ENCODE results near the gene SLC27A2. TPM values are rescaled to one million over a fixed set of nuclear protein-coding genes. Genes with fewer than 3 reads are reported as not detected.

The SLC27A2 gene
- total and polyA plus RNA-seq, 10 of the 15 experiments (the other 5 are each of a cell fraction or from before 2014, with no cell fraction given), result 0.22 to 1.2 (median 0.69) TPM; not detected in 1

- ChIA-PET RAD21 (ENCODE audit: unreplicated experiment) (interaction anchor here (1.5 kb wide), 1 partner anchor 19 kb away, joined by 4 read pairs; no protein-coding TSS in a partner anchor), POLR2A (interaction anchor here (0.5 kb wide), 1 partner anchor 10 kb away, joined by 4 read pairs; no protein-coding TSS in a partner anchor), CTCF (interaction anchor here (0.9 kb wide), 1 partner anchor 152 kb away, joined by 3 read pairs; no protein-coding TSS in a partner anchor), SMC1A (ENCODE audit: uncharacterized antibody, unreplicated experiment) (interaction anchor here (0.6 kb wide), 1 partner anchor 401 kb away, joined by 3 read pairs; no protein-coding TSS in a partner anchor)
- Histone ChIP-seq H3K27ac (ENCODE audit: control insufficient read depth, insufficient read depth) (no peak overlapping the region), H3K4me2 (ENCODE audit: control insufficient read depth, insufficient read depth) (no peak overlapping the region), H3K9ac (ENCODE audit: control insufficient read depth, insufficient read depth, low read length) (no peak overlapping the region), H3K4me3 (no peak overlapping the region), H2AFZ (ENCODE audit: control insufficient read depth, low read depth, low read length) (no peak overlapping the region), H3K9me3 (replicated peaks; ENCODE audit: control insufficient read depth, insufficient read depth, low read length) (no peaks in the 10 kb centered on the region; the same call in 2 of the 3 replicates), H3K4me1 (ENCODE audit: control insufficient read depth, insufficient read depth, low read length) (no peaks in the 10 kb centered on the region), H3K36me3 (ENCODE audit: control insufficient read depth in 2 of 2, insufficient read depth in 2 of 2, low read length in 1 of 2) (no peaks in the 10 kb centered on the region), H3K79me2 (ENCODE audit: control insufficient read depth, insufficient read depth, low read length) (no peaks in the 10 kb centered on the region), H3K27me3 (replicated peaks in 1 of 2; ENCODE audit: control insufficient read depth in 2 of 2, insufficient read depth in 2 of 2, low read length in 1 of 2) (no peaks in the 10 kb centered on the region; a peak in 1 of 4 replicates), H4K20me1 (ENCODE audit: control insufficient read depth, insufficient read depth) (no peaks in the 10 kb centered on the region)
- BruUV-seq (replicated peaks), result no TSS peak
- FAIRE-seq, result no peak
- ATAC-seq, result no peak
- no peak for DNase-seq (ENCODE audit: low read depth, low spot score)
- 15% methylated on average over 2 of the region's 2 CpGs for WGBS (ENCODE audit: insufficient coverage, insufficient replicate concordance, low lambda C conversion rate, missing lambda C conversion rate)
- intact Hi-C loops (cut with micrococcal nuclease; ENCODE audit: unreplicated experiment) (no loop called here), in situ Hi-C loops (cut with MboI) (no loop called here)
- TF ChIP-seq SIX5 (IDR thresholded peaks at IDR 0.05; ENCODE audit: low read depth, low read length, severe bottlenecking) (no peak), POLR2A (IDR thresholded peaks at IDR 0.05; ENCODE audit: low read depth, low read length) (no peak), EGR1 (IDR thresholded peaks at IDR 0.05; ENCODE audit: borderline replicate concordance in 1 of 2, low read depth in 2 of 2, low read length in 2 of 2) (no peak), ZBED1 (IDR thresholded peaks at IDR 0.05; ENCODE audit: borderline replicate concordance) (no peak), POU2F2 (IDR thresholded peaks at IDR 0.05; ENCODE audit: borderline replicate concordance, low read depth, low read length) (no peak), BCL3 (IDR thresholded peaks at IDR 0.05; ENCODE audit: borderline replicate concordance, insufficient read depth, low read depth, low read length, poor library complexity, severe bottlenecking) (no peak), LARP7 (IDR thresholded peaks at IDR 0.05) (no peak), EED (IDR thresholded peaks at IDR 0.05; ENCODE audit: low read depth) (no peak), NFYB (IDR thresholded peaks at IDR 0.05; ENCODE audit: insufficient read depth, low read depth, low read length) (no peak), CBFB (IDR thresholded peaks at IDR 0.05; ENCODE audit: low read depth) (no peak)
- TF ChIP-seq, protein P1, sequence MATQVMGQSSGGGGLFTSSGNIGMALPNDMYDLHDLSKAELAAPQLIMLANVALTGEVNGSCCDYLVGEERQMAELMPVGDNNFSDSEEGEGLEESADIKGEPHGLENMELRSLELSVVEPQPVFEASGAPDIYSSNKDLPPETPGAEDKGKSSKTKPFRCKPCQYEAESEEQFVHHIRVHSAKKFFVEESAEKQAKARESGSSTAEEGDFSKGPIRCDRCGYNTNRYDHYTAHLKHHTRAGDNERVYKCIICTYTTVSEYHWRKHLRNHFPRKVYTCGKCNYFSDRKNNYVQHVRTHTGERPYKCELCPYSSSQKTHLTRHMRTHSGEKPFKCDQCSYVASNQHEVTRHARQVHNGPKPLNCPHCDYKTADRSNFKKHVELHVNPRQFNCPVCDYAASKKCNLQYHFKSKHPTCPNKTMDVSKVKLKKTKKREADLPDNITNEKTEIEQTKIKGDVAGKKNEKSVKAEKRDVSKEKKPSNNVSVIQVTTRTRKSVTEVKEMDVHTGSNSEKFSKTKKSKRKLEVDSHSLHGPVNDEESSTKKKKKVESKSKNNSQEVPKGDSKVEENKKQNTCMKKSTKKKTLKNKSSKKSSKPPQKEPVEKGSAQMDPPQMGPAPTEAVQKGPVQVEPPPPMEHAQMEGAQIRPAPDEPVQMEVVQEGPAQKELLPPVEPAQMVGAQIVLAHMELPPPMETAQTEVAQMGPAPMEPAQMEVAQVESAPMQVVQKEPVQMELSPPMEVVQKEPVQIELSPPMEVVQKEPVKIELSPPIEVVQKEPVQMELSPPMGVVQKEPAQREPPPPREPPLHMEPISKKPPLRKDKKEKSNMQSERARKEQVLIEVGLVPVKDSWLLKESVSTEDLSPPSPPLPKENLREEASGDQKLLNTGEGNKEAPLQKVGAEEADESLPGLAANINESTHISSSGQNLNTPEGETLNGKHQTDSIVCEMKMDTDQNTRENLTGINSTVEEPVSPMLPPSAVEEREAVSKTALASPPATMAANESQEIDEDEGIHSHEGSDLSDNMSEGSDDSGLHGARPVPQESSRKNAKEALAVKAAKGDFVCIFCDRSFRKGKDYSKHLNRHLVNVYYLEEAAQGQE (IDR thresholded peaks at IDR 0.05; ENCODE audit: low read depth, low read length), result no peak
- TF ChIP-seq, protein P2, sequence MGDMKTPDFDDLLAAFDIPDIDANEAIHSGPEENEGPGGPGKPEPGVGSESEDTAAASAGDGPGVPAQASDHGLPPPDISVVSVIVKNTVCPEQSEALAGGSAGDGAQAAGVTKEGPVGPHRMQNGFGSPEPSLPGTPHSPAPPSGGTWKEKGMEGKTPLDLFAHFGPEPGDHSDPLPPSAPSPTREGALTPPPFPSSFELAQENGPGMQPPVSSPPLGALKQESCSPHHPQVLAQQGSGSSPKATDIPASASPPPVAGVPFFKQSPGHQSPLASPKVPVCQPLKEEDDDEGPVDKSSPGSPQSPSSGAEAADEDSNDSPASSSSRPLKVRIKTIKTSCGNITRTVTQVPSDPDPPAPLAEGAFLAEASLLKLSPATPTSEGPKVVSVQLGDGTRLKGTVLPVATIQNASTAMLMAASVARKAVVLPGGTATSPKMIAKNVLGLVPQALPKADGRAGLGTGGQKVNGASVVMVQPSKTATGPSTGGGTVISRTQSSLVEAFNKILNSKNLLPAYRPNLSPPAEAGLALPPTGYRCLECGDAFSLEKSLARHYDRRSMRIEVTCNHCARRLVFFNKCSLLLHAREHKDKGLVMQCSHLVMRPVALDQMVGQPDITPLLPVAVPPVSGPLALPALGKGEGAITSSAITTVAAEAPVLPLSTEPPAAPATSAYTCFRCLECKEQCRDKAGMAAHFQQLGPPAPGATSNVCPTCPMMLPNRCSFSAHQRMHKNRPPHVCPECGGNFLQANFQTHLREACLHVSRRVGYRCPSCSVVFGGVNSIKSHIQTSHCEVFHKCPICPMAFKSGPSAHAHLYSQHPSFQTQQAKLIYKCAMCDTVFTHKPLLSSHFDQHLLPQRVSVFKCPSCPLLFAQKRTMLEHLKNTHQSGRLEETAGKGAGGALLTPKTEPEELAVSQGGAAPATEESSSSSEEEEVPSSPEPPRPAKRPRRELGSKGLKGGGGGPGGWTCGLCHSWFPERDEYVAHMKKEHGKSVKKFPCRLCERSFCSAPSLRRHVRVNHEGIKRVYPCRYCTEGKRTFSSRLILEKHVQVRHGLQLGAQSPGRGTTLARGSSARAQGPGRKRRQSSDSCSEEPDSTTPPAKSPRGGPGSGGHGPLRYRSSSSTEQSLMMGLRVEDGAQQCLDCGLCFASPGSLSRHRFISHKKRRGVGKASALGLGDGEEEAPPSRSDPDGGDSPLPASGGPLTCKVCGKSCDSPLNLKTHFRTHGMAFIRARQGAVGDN (IDR thresholded peaks at IDR 0.05), result no peak
These were observed 18.1 kb upstream of the SLC27A2 start for GRCh38 chr15:50163719-50164410.

Data from GM12878 (cell line).